ENCODE results near the gene EEF2.
"Not testable (repeated sequence)": the region's sequence is repeated elsewhere in the genome, so short reads cannot be mapped to it uniquely, and the experiment has no call there.

The EEF2 gene

DNA sequence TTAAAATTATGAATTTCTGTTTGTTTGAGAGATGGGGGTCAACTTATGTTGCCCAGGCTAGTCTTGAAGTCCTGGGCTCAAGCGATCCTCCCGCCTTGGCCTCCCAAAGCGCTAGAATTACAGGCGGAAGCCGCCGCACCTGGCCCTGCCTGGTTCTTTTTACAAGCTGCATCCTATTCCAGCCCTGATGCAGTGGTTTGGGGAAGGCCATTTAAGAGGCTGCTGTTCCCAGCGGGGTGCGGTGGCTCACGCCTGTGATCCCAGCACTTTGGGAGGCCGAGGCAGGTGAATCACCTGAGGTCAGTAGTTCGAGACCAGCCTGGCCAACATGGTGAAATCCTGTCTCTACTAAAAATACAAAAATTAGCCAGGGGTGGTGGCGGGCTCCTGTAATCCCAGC is 17.3 kb downstream of the EEF2 start:
- DNase-seq, result not testable (repeated sequence)

GRCh38 chr19:3966051-3967017 is 18.9 kb downstream of the EEF2 start:
- DNase-seq, result no peak

DNA sequence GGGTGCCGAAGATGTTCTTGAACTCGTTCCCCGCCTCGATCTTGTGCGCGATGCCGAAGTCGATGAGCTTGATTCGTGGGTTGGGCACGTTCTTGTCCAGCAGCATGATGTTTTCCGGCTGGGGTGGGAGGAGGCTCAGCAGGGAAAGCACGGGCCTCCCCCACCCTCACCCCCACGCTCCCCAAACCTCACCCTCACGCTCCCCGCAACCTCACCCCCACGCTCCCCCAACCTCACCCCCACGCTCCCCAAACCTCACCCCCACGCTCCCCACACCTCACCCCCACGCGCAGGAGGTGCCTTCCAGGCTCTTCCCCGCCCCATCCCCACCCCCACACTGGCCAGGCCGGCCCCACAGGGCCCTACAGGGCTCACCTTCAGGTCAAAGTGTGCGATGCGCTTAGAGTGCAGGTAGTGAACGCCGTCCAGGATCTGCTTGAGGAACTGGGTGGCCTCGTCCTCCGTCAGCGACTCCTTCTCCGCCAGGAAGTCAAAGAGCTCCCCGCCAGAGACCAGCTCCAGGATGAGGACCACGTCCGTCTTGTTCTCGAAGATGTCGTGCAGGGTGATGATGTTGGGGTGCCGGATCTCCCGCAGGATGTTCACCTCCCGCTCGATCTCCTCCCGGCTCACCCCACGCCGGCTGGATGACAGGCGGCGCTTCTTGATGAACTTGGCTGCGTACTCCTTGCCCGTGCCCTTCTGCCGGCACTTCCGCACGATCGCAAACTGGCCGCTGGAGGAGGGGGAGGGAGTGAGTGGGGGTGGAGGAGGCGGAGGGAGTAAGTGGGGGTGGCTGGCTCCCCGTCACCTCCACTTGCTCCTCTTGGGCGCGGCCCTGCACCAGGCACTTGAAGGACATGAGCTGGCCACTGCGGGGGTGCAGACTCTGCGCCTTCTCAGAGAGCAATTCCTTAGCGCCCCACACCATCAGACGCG is 20.7 kb downstream of the EEF2 start:
- no peak for DNase-seq

GRCh38 chr19:3963458-3964255 is 21.6 kb downstream of the EEF2 start:
- DNase-seq, result no peak

DNA sequence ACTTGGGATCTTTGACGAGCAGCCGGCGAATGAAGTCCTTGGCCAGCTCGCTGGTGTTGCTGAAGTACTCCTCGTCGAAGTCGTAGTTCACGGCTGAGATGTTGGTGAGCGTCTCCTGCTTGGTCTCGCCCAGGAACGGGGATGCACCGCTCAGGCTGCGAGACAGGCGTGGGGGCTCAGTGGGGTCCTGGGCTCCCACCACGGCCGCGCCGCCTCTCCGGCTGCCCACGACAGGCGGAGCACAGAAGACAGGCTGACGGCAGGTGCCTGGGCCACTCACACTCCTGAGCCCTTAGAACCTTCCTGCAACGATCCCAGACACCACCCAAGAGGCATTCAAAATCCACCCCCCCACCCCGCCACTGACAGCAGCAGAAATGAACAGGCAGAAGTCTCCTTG is 24.3 kb downstream of the EEF2 start:
- DNase-seq, result no peak

- DNase-seq, result no peak
Observed at GRCh38 chr19:3959766-3960131, 25.5 kb downstream of the EEF2 start.

DNA sequence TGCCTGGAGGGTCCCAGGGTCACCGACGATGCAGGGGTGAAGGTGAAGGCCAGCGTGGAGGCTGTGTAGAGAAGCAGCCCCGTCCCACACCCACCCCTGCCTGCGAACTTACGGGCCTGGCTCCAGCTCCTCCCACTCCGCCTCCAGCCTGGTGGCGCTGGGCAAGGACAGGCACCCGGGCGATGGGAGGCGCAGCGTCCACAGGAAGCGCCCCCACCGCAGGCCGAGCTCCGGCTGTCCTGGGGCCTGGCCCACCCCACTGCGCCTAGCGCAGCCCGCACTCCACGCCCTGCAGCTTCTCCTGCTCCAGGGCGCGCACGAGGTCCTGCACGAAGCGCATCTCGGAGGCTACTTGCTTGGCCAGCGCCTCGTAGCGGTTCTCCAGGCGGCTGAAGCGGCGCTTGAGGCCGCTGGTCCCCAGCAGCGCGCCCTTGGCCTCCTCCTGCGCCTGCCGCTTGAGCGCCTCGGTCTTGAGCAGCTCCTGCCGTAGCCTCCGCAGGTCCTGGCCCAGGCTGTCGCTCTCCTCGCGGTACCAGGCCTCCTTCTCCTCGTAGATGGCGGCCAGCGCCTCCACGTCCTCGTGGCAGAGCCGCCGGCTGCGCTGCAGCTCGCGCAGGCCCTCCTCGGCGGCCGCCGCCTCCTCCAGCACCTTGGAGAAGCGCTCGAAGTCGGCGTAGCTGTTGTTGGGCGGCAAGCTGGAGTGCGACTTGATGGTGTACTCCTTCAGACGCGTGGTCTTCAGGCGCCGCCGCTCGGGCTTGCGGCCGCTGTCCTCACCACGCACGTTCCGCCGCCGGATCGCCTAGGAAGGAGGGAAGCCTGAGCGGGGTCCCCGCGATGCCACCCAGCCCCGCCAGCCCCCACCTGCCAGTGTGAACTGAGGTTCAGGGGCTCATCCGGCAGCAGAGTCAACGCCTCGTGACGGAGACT is 26.2 kb downstream of the EEF2 start:
- no peak for DNase-seq

GRCh38 chr19:3955688-3956087 is 29.6 kb downstream of the EEF2 start:
- DNase-seq, result no peak

DNA sequence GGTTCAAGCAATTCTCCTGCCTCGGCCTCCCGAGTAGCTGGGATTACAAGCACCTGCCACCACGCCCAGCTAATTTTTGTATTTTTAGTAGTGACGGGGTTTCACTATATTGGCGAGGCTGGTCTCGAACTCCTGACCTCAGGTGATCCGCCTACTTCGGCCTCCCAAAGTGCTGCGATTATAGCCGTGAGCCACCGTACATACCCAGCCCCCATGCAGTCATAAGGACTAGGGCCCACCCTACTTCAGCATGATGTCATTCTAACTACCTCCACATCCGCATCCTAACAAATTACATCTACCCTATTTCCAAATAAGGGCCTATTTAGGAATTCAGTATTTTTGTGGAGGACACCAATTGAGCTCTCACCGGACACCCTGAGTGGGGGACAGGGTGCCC is 30.0 kb downstream of the EEF2 start:
- not testable (repeated sequence) for DNase-seq

GRCh38 chr19:3954107-3954506 is 31.2 kb downstream of the EEF2 start:
- no peak for DNase-seq

DNA sequence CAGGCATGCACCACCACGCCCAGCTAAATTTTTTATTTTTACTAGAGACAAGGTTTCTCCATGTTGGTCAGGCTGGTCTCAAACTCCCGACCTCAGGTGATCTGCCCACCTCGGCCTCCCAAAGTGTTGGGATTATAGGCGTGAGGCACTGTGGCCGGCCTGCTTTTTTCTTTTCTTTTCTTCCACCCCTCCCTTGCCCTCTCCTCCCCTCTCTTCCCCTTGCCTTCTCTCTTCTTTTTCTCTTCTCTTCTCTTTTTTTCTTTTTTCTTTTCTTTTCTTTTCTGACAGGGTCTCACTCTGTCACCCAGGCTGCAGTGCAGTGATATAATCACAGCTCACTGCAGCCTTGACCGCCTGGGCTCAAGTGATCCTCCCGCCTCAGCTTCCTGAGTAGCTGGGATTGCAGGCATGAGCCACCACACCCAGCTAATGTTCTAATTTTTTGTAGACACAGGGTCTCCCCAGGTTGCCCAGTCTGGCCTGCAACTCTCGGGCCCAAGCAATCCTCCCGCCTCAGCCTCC is 32.4 kb downstream of the EEF2 start:
- DNase-seq, result not testable (repeated sequence)

DNA sequence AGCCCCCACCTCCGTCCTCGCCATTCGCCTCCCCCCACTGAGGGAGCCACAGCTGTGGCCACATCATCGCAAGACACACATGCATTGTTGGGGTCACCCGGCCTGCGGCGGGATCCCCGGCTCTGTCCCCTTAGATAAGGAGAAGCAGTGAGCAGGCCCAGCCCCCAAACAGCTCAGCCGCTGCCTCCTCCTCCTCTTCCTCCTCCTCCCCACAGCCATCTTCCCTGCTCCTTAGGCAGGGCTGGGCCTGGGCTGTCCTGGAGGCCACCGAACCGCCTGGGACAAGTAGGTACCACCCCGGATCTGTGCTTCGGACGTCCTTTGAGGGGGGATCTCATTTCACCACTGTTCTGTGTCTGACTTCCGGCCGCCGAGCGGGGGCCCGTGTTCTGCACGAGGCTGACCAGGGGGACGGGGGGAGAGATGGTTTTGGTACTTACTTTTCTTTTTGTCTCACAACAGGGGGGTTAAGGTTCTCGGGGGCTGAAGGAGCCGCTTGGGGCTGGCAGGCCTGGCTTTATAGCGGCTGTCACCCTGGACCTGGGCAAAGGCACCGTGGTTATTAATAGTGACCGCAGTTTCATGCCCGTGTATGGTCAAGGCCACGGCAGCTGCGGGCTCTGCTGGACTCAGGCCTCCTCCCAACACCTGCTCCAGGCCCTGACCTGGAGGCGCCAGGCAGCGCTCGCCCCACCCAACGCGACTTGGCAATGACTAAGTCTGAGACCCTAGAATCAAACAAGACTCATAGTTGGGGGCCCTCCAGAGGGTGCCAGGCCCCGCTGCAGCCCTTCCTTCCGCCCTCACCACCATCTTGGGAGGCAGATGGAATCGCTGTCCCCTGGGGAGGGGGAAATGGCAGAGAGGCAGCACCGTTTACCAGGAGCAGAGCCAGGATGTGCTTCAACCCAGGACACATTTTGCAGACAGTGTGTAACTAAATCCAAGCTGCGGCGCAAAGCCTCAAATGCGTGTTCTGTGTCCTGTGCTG is 34.1 kb downstream of the EEF2 start:
- no peak for DNase-seq

- DNase-seq, result no peak
Observed at GRCh38 chr19:3949997-3950859, 35.0 kb downstream of the EEF2 start.

- DNase-seq, result no peak
Observed at GRCh38 chr19:3949294-3949693, 36.0 kb downstream of the EEF2 start.

DNA sequence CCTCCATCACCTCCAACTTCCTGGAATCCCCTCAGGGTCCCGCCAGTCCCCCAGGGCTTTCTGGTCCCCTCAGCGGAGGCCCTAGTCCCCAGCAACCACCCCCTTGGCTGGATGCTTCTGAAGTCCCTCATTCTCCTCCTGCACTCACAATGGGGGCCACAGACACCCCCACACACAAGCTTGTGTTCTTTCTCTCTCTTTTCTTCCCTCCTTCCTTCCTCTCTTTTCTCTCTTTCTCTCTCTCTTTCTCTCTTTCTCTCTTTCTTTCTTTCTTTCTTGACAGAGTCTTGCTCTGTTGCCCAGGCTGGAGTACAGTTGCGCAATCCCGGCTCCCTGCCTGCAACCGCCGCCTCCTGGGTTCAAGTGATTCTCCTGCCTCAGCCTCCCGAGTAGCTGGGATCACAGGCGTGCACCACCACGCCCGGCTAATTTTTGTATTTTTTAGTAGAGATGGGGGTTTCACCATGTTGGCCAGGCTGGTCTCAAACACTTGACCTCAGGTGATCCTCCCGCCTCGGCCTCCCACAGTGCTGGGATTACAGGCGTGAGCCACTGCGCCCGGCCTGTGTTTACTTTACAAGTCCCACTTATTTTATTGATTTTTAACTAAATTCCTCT is 37.8 kb downstream of the EEF2 start:
- not testable (repeated sequence) for DNase-seq

- DNase-seq, result no peak
Observed at GRCh38 chr19:3945838-3946237, 39.4 kb downstream of the EEF2 start.

DNA sequence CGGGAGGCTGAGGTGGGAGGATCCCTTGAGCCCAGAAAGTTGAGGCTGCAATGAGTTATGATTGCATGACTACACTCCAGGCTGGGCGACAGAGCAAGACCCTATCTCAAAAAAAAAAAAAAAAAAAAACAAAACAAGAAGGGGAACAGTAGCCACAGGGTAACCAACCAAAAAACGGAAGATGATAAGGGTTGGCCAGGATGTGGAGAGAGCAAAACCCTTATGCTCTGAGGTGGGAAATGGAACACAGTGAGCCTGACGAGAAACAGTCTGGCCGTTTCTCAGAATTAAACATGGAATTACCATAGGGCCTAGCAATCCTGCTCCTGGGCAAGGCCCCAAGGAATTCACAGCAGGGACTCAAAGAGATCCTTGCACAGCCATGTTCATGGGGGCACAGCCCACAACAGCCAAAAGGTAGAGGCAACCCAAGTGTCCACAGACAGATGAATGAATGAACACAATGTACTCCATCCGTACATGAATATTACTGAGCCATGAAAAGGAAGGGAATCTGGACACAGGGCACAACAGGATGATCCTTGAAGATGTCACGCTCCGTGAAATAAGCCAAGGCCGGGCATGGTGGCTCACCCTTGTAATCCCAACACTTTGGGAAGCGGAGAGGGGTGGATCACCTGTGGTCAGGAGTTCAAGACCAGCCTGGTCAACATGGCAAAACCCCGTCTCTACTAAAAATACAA is 41.1 kb downstream of the EEF2 start:
- DNase-seq, result no peak
